Measurements from ENCODE around the gene TCF7L1.

Gene TCF7L1

GRCh38 chr2:85356186-85356585 lies 223.0 kb downstream of the TCF7L1 start:
- no peak for DNase-seq (ENCODE audit: low spot score)

GRCh38 chr2:85357736-85358135 lies 224.5 kb downstream of the TCF7L1 start:
- DNase-seq (ENCODE audit: low spot score), result no peak
